Skin epidermis (tissue), 12 donors: ENCODE measurements around the gene SCART1.
"Not testable (repeated sequence)": the region's sequence is repeated elsewhere in the genome, so short reads cannot be mapped to it uniquely, and the experiment has no call there.

Source experiments
- H3K27ac ChIP-seq, 21 experiments: fragments of 200-600 bp; sonication (generic) in 11 of 21; one replicate each; pipeline ENCODE4 v1.5.0; 2020; ENCODE audit warnings: mild to moderate bottlenecking in 3 of 21, inconsistent platforms in 2 of 21, moderate library complexity in 2 of 21
- H3K4me3 ChIP-seq, 7 experiments: fragments of 200-600 bp; sonication (generic) in 2 of 7; one replicate each; pipeline ENCODE4 v1.5.0; 2020; ENCODE audit warnings: inconsistent platforms in 2 of 7, mild to moderate bottlenecking in 2 of 7, moderate library complexity in 1 of 7

The SCART1 gene

GRCh38 chr10:133453516-133454203 lies at the start of gene SCART1:
Gene SCART1, plus strand, starts transcription at chr10:133453945. Its CDS starts 53 bp downstream, at chr10:133453998.
- no peak within 1 kb of the TSS for H3K27ac ChIP-seq
- no peak within 1 kb of the TSS for H3K4me3 ChIP-seq

GRCh38 chr10:133405272-133405671 lies 48.5 kb upstream of the SCART1 start:
- Histone ChIP-seq H3K4me3 (no peak overlapping the region), H3K27ac (no peak overlapping the region)

- peak overlapping the region in 2 of 21 experiments; percentile 7 to 21 for H3K27ac ChIP-seq
Observed at GRCh38 chr10:133405844-133406527, 47.8 kb upstream of the SCART1 start.

GRCh38 chr10:133411523-133412380 lies 42.0 kb upstream of the SCART1 start:
- Histone ChIP-seq H3K27ac (no peak overlapping the region), H3K4me3 (no peak overlapping the region)

More at GRCh38 chr10:133405844-133406527, 47.8 kb upstream of the SCART1 start:
- no peak overlapping the region for H3K4me3 ChIP-seq

- no peak overlapping the region for H3K27ac ChIP-seq
Observed at GRCh38 chr10:133412381-133412711, 41.4 kb upstream of the SCART1 start.

GRCh38 chr10:133414401-133414800 lies 39.3 kb upstream of the SCART1 start:
- not testable (repeated sequence) for H3K4me3 ChIP-seq, H3K27ac ChIP-seq

More at GRCh38 chr10:133412381-133412711, 41.4 kb upstream of the SCART1 start:
- no peak overlapping the region for H3K4me3 ChIP-seq

GRCh38 chr10:133415752-133416151 lies 38.0 kb upstream of the SCART1 start:
- Histone ChIP-seq H3K4me3 (no peak overlapping the region), H3K27ac (no peak overlapping the region)

- H3K27ac ChIP-seq, result no peak overlapping the region
Observed at GRCh38 chr10:133418289-133418993, 35.3 kb upstream of the SCART1 start.

GRCh38 chr10:133419211-133419950 lies 34.4 kb upstream of the SCART1 start:
- H3K27ac ChIP-seq, result no peak overlapping the region
- no peak overlapping the region for H3K4me3 ChIP-seq

More at GRCh38 chr10:133418289-133418993, 35.3 kb upstream of the SCART1 start:
- no peak overlapping the region for H3K4me3 ChIP-seq

GRCh38 chr10:133420028-133420427 lies 33.7 kb upstream of the SCART1 start:
- Histone ChIP-seq H3K4me3 (no peak overlapping the region), H3K27ac (no peak overlapping the region)

- no peak overlapping the region for H3K27ac ChIP-seq
- no peak overlapping the region for H3K4me3 ChIP-seq
Observed at GRCh38 chr10:133420579-133420978, 33.2 kb upstream of the SCART1 start.

GRCh38 chr10:133421336-133422222 lies 32.2 kb upstream of the SCART1 start:
- Histone ChIP-seq H3K4me3 (no peak overlapping the region), H3K27ac (no peak overlapping the region)

GRCh38 chr10:133422223-133422806 lies 31.4 kb upstream of the SCART1 start:
- no peak overlapping the region for H3K27ac ChIP-seq
- H3K4me3 ChIP-seq, result no peak overlapping the region

GRCh38 chr10:133422807-133423771 lies 30.7 kb upstream of the SCART1 start:
- no peak overlapping the region for H3K27ac ChIP-seq
- peak overlapping the region in 1 of 7 experiments; percentile 17 for H3K4me3 ChIP-seq

- H3K4me3 ChIP-seq, result peak overlapping the region in 1 of 7 experiments; percentile 15
- H3K27ac ChIP-seq, result not testable (repeated sequence)
Observed at GRCh38 chr10:133424102-133424501, 29.6 kb upstream of the SCART1 start.

- peak within 1 kb of the TSS in 1 of 7 experiments; percentile 17 for H3K4me3 ChIP-seq
- not testable (repeated sequence) for H3K27ac ChIP-seq
Observed at GRCh38 chr10:133424601-133425000, 29.1 kb upstream of the SCART1 start, which contains the start of gene SPRN. Gene SPRN, minus strand, starts transcription at chr10:133424625. Its CDS starts 944 bp downstream, at chr10:133423681.
